ENCODE data around the gene SAMD1.
A peak's percentile ranks its signal among the peaks of the same experiment; 100 is the strongest.

SAMD1 gene

DNA sequence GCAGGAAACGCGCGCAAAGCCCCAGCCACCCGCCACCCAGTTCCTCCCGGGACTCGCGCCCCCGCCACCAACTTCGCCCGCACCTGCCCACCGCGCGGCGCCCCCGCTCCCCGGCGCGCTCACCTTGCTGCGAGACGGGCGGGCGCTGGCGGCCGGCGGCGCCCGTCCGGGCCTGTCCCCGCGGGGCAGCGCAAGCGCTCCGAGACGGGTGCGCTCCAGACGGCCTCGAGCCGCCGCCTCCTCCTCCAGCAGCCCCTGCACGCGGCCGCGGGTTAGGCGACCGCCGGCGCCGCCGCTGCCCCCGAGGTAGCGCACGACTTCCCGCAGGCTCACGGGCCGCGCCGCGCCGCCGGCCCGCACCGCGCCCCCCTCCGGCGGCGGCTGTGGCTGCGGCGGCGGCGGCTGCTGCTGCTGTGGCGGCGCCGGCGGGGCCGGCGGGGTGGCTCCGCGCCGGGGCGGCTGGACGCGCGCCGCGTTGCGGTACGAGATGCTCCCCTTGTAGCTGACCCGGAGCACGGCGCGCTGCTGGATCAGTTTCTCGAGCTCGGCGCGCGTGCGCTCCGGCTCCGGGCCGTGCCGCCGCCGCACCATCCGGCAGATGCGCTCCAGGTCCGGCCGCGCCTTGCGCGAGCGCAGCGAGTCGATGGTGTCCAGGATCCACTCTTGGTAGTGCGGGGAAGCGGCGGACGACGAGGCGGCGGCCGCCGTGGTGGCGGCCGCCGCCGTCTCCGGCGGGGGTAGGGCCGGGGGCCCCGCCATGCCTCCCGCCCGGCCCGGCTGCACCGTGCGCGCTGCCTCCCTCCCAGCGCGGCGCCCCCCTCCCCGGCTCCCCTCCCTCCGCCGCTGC is 666 bp downstream of the SAMD1 start:
- DNase-seq (ENCODE audit: low read depth): peak; percentile 52

DNA sequence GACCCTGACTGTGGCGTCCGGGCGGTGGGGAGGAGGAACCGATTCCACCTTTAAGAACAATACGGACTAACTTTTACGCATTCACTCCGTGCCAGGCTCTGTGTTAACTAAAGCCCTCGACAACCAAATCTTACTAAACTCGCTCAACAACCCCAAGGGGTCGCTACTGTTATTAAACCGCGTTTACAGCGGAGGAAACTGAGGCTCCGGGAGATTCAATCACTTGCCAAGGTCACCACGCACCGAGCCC is 1.2 kb downstream of the SAMD1 start:
- no peak for DNase-seq (ENCODE audit: low read depth)

GRCh38 chr19:14088634-14089411 is 1.7 kb downstream of the SAMD1 start:
- DNase-seq (ENCODE audit: low read depth): no peak

- DNase-seq (ENCODE audit: low read depth): no peak
Measured at GRCh38 chr19:14086098-14086497, 4.5 kb downstream of the SAMD1 start.

DNA sequence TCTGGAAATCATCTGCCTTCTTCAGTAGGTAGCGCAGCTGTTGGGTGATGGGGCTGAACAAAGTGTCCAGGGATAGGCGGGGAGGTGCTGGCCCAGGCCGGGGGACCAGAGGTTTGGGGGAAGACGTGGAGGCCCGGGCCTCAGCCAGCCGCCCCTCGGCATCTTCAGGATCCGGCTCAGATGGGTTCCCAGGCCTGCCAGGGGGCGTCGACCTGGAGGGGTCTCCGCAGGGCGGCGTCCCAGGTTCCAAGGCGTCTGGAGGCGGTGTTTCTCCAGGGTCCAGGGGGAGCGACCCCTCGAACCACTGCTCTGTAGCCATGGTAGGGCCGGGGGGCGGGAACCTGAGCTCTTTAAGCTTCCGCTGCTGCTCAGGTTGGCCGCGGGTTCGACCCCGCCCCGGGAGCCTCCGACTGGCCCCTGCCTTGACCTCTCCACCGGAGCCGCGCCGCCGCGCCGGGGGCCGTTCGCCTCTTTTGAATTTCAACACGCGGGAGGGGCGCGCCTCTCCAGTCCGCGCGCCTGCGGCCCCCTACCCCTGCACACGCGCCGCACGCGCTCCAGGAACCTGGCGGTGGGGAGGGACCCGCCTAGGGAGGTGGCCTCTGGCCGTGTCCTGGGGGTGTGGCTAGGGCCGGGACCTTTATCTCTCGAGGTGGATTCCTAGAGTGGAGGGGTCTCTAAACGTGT is 5.1 kb downstream of the SAMD1 start, which contains the start of gene C19orf67:
Gene C19orf67 (minus strand): TSS at position 475 of the 687 bp plus-strand sequence. CDS start 156 bp downstream, at position 319.
- DNase-seq (ENCODE audit: low read depth): no peak

- DNase-seq (ENCODE audit: low read depth): no peak
Measured at GRCh38 chr19:14082675-14082960, 7.9 kb downstream of the SAMD1 start.

- no peak for DNase-seq (ENCODE audit: low read depth)
Measured at GRCh38 chr19:14081797-14082674, 8.5 kb downstream of the SAMD1 start.

- peak; percentile 97 for DNase-seq (ENCODE audit: low read depth)
Measured at GRCh38 chr19:14080887-14081796, 9.4 kb downstream of the SAMD1 start.

GRCh38 chr19:14078411-14078810 is 12.1 kb downstream of the SAMD1 start:
- no peak for DNase-seq (ENCODE audit: low read depth)

GRCh38 chr19:14073925-14074838 is 16.4 kb downstream of the SAMD1 start:
- DNase-seq (ENCODE audit: low read depth): peak; percentile 23

DNA sequence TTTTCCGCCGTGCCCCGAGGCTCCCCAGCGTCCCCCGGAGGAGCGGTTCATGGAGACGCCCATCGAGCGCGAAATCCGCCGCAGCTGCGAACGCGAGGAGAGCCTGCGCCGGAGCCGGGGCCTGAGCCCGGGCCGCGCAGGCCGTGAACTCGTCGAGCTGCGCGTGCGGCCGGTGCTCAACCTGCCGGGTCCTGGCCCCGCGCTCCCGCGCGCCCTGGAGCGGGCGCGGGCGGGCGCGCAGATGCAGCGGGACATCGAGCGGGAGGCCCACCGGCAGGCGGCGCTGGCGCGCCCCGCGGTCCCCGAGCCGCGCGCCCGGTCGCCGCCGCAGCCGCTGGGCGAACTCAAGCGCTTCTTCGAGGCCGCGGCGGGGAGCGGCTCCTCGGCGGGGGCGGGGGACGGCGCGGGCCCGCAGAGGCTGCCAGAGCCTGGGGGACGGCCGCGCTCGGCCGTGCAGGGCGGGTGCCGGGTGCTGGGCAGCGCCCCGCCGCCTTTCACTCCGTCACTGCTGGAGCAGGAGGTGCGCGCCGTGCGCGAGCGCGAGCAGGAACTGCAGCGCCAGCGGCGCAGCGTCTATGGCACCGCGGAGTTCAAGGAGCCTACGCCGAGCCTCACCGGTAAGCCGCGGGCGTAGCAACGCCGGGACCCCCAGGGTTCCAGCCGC is 17.2 kb downstream of the SAMD1 start:
- peak; percentile 79 for DNase-seq (ENCODE audit: low read depth)

DNA sequence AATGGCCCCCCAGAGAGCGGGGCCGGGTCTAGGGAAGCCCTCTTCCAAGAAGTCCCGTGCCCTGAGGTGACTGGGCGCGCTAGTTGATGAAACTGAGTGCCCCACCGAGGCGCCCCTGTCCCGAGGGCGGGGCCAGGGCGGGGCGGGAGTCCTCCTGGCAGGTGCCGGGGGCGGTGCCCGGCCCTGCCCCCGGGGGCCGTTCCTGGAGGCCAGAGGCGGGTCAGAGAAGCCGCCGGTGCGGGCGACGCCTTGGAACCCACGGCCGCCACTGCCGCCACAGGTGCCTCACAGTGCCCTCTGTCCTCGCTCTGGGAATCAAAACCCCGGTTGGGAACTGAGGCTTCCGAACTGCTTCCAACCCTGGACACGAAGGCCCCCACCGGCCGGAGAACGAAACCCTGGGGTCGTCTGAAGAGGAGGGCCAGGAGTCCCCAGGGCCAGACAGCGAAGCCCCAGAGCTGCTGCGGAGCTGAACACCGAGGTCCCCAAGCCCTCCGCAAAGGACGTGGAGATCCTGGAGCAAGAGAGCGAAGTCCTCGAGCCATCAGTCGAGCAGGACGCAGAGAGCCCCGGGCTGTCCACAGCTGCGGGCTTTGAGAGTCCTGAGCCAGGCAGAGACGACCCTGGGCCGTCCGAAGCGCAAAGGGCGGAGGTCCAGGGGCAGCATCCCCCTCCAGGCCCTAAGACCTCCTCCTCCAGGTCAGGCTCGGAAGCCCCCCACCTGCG is 17.9 kb downstream of the SAMD1 start, which contains the start of gene MISP3:
Gene MISP3 (plus strand): TSS at position 252 of the 726 bp plus-strand sequence. CDS start 524 bp downstream, outside the sequence.
- peak; percentile 42 for DNase-seq (ENCODE audit: low read depth)

GRCh38 chr19:14070268-14071050 is 20.1 kb downstream of the SAMD1 start:
- no peak for DNase-seq (ENCODE audit: low read depth)

DNA sequence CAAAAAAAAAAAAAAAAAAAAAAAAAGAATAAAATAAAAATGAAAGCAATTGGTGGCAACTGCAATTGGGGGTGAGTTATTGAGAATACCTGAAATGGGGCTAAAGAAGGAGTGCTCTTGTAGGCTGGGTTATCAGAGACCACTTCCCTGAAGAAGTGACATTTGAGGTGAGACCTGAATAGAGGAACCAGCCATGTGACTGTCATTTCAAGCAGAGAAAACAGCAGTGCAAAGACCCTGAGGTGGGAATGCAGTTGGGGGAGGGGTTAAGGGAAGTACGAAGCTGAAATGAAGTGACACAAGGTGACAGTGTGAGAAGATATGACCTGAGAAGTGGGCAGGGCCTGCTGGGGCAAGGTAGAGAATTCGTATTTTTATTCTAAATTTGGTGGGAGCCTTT is 24.4 kb downstream of the SAMD1 start:
- DNase-seq (ENCODE audit: low read depth): no peak

DNA sequence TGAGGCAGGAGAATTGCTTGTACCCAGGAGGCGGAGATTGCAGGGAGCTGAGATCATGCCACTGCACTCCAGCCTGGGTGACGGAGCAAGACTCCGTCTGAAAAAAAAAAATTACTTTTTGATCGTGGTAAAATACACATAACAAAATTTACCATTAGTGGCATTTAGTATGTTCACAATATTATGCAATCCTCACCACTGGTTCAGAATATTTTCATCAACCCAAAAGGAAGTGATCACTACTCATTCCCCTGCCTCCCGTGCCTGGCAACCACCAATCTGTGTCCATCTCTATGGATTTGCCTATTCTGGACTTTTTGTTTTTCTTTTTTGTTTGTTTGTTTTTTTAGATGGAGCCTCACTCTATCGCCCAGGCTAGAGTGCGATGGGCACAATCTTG is 27.4 kb downstream of the SAMD1 start:
- no peak for DNase-seq (ENCODE audit: low read depth)

DNA sequence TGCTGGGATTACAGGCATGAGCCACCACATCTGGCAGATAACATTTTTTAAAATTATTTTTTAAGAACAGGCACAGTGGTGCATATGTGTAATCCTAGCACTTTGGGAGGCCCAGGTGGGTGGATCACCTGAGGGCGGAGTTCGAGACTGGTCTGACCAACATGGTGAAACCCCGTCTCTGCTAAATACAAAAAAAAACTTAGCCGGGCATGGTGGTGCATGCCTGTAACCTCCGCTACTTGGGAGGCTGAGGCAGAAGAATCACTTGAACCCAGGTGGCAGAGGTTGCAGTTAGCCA is 28.0 kb downstream of the SAMD1 start:
- no peak for DNase-seq (ENCODE audit: low read depth)

DNA sequence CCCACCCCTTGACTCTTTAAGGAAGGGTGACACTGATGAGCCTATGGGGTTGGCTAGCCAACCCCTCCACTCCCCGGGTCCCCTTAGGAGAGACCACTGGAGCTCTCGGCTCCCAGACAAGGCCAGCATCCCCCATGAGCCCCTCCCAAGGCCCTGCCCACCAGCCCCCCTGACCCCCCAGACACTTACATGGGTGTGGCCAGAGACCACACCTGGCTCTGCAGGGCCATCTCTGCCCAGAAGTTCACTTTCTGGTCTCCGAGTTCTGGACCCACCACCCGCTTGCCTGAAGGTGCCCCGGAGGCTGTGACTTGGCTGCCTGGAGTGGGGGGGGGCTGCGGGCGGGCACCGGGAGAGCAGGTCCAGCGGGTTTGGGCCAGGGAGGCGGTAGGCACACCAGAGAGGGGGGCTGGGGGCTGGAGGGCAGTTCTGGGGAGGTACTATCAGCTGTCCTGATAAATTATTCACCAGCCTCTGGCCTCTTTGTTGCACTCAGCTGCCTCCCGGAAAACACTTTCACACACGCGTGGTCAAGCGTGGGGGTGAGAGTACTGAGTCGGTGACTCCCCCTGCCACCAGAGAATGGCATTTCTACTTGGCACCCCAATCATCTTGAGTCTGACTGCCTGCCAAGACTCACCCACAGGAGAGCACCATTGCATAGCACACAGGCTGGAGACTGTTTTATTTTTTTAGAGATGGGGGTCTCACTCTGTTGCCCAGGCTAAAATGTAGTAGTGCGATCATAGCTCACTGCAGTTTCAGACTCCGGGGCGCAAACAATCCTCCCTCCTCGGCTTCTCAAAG is 28.6 kb downstream of the SAMD1 start, which contains the start of gene PALM3:
Gene PALM3 (minus strand): TSS at position 326 of the 807 bp plus-strand sequence. CDS start 96 bp downstream, at position 230.
- DNase-seq (ENCODE audit: low read depth): no peak

Measured in activated T-cell treated with anti-CD3 and anti-CD28 coated beads for 48 hours (primary cell).